Measurements from ENCODE around the gene CTU1.
A peak's percentile ranks its signal among the peaks of the same experiment; 100 is the strongest.

CTU1 gene

DNA sequence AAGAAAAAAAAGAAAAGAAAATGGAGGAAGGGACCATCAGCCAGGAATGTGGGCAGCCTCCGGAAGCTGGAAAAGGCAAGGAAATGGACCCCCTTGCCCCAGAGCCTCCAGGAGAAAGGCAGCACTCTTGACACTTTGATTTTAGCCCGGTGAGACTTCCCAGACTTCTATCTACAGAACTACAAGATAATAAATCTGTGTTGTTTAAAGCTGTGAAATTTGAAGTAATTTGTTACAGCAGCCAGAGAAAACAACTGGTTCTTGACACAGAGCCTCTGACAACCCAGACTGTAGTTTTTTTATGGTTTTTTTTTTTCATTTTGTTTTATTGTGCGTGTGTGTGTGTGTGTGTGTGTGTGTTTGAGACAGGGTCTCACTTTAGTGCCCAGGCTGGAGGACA lies 7.6 kb downstream of the CTU1 start:
- TF ChIP-seq, protein P1, sequence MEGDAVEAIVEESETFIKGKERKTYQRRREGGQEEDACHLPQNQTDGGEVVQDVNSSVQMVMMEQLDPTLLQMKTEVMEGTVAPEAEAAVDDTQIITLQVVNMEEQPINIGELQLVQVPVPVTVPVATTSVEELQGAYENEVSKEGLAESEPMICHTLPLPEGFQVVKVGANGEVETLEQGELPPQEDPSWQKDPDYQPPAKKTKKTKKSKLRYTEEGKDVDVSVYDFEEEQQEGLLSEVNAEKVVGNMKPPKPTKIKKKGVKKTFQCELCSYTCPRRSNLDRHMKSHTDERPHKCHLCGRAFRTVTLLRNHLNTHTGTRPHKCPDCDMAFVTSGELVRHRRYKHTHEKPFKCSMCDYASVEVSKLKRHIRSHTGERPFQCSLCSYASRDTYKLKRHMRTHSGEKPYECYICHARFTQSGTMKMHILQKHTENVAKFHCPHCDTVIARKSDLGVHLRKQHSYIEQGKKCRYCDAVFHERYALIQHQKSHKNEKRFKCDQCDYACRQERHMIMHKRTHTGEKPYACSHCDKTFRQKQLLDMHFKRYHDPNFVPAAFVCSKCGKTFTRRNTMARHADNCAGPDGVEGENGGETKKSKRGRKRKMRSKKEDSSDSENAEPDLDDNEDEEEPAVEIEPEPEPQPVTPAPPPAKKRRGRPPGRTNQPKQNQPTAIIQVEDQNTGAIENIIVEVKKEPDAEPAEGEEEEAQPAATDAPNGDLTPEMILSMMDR (IDR thresholded peaks at IDR 0.05) = no peak

DNA sequence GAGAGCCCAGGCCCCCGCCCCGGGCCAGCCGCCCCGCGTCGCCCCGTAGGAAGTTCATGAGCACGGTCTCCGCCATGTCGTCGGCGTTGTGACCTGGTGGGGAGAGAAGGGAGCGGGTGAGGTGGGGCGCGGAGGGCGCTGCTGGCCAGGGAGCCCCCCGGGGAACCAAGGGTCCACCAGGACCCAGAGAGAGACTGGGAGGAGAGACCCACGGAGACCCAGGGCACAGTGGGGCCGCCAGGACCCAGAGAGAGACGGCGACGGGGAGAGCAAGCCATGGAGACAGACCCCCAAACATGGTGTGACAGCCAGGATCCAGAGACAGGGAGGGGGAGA lies 9.2 kb downstream of the CTU1 start:
- TF ChIP-seq, protein P1 (IDR thresholded peaks at IDR 0.05) = no peak

DNA sequence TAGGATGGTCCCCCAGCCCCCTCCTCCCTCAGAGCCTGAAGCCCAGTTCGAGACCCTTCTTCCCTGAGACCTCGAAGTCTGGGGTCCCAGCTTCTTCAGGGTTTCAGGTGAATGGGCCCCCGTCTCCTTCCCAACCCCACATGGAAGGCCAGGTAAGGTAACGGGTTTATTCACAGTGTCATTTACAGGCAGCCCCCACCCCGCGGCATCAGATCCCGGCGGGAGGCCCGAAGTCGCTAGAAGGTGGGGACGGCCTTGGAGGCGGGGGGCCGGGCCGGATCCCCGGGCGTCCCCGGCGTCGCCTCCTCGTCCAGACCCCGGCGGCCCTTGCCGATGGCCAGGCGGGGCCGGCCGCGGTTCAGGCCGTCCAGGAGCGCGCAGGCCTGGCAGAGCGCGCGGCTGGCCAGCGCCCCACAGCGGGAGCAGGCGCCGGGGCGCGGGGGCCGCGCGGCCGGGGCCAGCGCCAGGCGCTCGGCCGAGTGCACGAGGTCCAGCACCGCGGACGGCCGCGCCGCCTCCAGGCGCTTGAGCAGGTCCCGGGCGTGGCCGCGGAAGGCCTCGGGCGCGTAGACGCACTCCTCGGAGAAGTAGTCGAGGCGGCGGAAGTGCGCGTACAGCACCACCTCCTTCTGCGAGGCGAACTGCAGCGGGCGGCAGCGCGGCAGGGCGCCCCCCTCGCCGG lies 9.7 kb downstream of the CTU1 start:
- TF ChIP-seq, protein P1 (IDR thresholded peaks at IDR 0.05) = no peak

DNA sequence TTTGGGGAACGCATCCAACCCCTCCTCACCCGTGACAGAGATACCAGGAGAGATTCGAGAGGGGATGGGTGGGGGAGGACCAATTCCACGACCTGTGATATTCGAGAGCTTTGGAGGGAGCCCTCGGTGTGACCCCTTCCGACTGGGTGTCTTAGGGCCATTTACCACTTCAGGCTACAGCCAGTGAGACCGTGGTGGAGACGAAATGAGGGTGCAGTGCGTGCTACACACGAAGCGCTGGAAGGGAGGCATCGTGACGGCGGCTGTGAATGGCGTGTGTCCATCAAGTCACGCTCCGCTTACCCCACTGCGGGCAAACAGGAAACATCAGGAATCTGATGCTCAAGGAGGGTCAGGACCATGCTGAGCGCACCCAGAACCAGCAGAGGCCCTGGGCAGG lies 10.4 kb downstream of the CTU1 start:
- TF ChIP-seq, protein P1 (IDR thresholded peaks at IDR 0.05) = no peak

DNA sequence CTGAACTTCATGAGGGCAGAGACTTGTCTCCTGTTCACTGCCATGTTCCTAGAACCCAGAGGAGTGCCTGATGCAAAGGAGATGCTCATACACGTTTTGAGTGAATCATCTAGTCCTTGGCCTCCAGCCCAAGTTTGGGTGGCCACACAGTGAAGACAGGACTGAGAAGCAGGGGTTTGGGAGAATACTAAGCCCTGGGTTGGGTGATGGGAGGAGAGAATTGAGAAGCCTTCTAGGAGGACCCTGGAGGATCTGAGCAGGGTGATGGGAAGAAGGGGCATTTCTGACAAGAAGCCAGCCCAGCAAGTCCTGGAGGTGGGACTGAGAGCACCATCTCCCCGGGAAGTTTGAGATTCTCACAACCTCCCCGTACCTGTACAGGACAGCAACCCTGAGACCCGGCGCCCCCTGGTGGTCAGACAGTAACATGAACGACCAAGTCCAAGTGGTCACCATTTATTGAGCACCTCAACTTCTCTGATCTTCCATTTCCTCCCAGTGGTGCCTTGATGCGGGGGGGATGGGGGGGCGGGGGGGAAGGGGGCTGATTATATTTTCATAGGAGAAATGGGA lies 11.0 kb downstream of the CTU1 start:
- TF ChIP-seq, protein P1 (IDR thresholded peaks at IDR 0.05) = peak; percentile 71

DNA sequence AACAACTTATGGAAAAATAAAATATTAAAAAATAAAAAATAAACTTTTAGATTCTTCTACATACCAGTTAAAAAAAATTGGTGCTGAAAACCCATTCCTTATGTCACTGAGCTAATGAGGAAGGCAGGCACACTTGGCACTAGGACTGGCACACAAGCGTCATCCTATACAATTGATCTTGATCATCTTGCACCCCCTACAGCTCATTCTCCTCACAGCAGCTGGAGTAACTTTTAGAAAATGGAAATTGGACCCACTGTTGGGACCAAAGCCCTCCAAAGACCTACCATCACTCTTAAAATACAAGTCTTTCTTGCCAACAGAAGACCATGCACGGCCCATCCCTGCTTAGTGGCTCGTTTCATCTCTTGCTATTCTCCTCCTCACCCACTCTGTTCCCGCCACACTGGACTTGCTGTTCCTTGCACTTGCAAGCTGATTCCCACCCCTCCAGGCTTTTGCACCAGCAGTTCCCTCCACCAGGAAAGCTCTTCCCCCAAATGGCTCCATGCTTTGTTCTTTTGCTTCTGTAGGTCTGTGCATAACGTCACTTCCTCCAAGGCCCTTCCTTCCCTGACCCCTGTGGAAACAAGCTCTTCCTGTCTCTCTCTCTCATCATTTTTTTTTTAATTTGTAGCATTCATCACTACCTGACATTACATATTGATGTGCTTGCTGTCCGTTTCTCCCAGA lies 11.6 kb downstream of the CTU1 start:
- TF ChIP-seq, protein P1 (IDR thresholded peaks at IDR 0.05) = peak; percentile 51; the same call in 1 of the 2 replicates

DNA sequence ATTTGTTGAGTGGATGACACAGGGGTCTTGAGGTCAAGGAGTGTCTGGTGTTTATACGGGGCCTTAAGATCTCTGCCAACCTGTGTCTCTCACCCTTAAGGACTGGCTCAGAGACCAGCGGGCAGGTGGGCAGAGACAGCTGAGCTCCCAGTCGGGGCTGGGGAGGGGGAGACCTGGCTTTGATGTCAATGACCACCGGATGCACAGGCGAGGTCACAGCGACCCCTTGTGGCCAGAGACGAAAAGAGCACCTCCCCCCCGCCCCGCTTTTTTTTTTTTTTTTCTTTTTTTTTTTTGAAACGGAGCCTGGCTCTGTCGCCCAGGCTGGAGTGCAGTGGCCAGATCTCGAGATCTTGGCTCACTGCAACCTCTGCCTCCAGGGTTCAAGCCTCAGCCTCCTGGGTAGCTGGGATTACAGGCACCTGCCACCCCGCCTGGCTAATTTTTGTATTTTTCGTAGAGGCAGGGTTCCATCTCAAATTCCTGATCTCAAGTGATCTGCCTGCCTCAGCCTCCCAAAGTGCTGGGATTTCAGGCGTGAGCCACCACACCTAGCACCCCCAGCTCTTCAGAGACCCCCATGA lies 13.4 kb downstream of the CTU1 start:
- TF ChIP-seq, protein P1 (IDR thresholded peaks at IDR 0.05) = peak; percentile 77

Data from LNCAP (cell line).